GM15510 (cell line): ENCODE results near the gene LRRC4C.

ENCODE experiments used
- POLR2A ChIP-seq: IDR thresholded peaks from 3 replicates; pipeline ENCODE4 v1.6.1; 2011; ENCODE audit warnings: borderline replicate concordance; ENCODE audit not compliant: insufficient read length; ENCODE audit errors: extremely low read depth

Gene LRRC4C

DNA sequence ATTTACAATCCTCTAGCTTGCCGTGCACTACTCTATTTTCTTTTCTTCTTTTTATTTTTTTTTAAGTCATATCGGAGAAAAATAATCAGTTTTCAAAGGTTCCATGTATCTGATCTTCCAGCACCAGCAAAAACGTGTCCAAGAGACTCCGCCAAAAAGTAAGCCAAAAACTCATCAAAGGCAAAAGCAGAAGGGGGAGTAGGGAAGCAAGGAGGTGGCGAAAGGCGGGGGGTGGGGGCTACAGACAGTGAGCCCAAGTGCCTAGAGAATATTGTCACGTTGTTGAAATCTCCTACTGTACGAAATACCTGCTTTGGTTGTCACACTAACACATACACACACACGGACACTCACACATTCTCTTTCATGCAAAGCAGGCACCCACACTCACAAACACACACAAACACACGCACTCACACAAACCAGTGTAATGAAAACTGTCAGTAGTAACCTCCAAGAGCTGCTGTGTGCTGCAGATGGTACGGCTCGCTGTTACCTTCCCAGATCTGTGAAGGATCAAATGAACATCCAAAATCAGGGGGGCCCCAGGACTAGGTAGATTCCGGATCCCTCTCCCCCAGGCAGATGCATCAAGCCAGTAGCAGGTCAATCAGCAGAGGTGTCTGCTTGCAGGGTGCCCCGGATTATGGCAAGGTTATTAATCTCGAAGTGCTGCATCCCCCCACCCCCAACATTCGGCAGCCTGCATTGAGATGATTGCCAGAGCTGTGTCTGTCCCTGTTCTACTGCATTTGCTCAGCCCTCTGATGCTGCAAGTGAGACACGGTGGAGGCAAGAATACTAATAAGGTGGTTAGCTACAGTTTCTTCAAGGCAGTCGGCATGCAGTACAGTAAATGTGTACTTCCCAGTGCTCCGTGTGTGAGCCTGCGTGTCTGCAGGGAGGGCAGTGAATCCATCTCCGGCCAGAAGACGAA lies at the start of gene LRRC4C:
Gene LRRC4C (minus strand): TSS at position 188 of the 937 bp plus-strand sequence.
- TF ChIP-seq POLR2A = no peak

DNA sequence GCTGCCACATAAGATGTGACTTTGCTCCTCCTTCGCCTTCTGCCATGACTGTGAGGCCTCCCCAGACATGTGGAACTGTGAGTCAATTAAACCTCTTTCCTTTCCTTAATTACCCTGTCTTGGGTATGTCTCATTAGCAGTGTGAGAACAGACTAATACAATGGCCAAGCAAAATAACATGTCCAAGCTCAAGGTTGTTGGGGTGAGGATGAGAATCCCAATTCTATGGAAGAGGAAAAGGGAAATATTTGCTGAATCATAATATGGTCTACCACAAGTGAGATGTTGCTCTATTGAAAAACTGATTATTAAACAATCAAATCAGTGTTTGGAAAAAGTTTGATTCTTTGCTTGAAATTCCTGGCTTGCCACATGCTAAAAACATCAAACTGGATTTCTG lies 48.7 kb upstream of the LRRC4C start:
- no peak for TF ChIP-seq POLR2A

GRCh38 chr11:41499429-41499828 lies 40.0 kb upstream of the LRRC4C start:
- no peak for TF ChIP-seq POLR2A

- no peak for TF ChIP-seq POLR2A
These were observed 39.3 kb upstream of the LRRC4C start for GRCh38 chr11:41498726-41499125.

- TF ChIP-seq POLR2A = no peak
These were observed 38.5 kb upstream of the LRRC4C start for GRCh38 chr11:41497974-41498373.

- no peak for TF ChIP-seq POLR2A
These were observed 35.3 kb upstream of the LRRC4C start for GRCh38 chr11:41494716-41495115.

GRCh38 chr11:41486424-41486823 lies 27.0 kb upstream of the LRRC4C start:
- TF ChIP-seq POLR2A = no peak

GRCh38 chr11:41483956-41484355 lies 24.5 kb upstream of the LRRC4C start:
- TF ChIP-seq POLR2A = no peak

- no peak for TF ChIP-seq POLR2A
These were observed 19.7 kb upstream of the LRRC4C start for GRCh38 chr11:41479179-41479578.

- no peak for TF ChIP-seq POLR2A
These were observed 1.7 kb upstream of the LRRC4C start for GRCh38 chr11:41461057-41461681.

- no peak for TF ChIP-seq POLR2A
These were observed 811 bp downstream of the LRRC4C start for GRCh38 chr11:41458641-41459040.

- no peak for TF ChIP-seq POLR2A
These were observed 1.3 kb downstream of the LRRC4C start for GRCh38 chr11:41458154-41458553.

DNA sequence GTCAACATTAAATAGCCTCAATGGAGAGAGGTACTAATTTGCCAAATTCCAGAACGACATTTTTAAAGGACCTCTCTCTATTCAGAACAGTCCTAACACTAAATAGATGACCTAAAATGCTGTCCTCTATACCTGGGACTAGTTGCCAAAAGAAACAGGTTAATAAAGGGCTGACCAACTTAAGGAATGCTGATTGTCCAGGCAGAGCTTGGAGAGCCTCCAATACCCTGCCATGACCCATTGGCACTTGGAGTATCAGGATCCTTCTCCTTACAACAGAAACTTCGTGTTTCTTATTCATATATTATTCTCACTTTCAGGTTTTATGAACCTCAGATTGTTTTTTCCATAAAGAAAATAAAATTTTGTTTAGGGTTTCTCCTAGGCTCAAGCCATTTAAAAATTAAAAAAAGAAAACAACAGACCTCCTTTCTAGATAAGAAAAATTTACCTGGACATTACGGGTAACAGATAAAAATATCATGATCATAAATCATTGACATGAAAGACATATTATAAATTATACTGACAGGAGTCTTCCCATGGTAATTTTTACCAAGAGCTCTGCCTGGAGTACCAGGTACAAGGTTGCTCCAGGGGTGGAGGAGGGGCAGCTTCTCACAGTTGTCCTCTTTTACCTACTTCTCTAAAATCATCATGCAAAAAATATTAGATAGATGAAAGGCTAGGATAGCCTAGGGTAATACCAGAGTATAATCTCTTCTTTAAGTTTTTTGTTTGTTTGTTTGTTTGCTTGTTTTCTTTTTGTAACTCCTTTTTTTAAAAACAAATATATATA lies 2.0 kb downstream of the LRRC4C start:
- no peak for TF ChIP-seq POLR2A

- TF ChIP-seq POLR2A = no peak
These were observed 3.2 kb downstream of the LRRC4C start for GRCh38 chr11:41456269-41456668.

GRCh38 chr11:41451011-41451410 lies 8.4 kb downstream of the LRRC4C start:
- no peak for TF ChIP-seq POLR2A
